ENCODE measurements around the gene SCLY.

GRCh38 chr2:238031751-238032150 lies 29.1 kb upstream of the SCLY start:
- TF ChIP-seq, protein P1, sequence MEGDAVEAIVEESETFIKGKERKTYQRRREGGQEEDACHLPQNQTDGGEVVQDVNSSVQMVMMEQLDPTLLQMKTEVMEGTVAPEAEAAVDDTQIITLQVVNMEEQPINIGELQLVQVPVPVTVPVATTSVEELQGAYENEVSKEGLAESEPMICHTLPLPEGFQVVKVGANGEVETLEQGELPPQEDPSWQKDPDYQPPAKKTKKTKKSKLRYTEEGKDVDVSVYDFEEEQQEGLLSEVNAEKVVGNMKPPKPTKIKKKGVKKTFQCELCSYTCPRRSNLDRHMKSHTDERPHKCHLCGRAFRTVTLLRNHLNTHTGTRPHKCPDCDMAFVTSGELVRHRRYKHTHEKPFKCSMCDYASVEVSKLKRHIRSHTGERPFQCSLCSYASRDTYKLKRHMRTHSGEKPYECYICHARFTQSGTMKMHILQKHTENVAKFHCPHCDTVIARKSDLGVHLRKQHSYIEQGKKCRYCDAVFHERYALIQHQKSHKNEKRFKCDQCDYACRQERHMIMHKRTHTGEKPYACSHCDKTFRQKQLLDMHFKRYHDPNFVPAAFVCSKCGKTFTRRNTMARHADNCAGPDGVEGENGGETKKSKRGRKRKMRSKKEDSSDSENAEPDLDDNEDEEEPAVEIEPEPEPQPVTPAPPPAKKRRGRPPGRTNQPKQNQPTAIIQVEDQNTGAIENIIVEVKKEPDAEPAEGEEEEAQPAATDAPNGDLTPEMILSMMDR (IDR thresholded peaks at IDR 0.05): no peak
- no peak for TF ChIP-seq POLR2A (IDR thresholded peaks at IDR 0.05)
